ENCODE measurements around the gene TMEM120A.

The TMEM120A gene

DNA sequence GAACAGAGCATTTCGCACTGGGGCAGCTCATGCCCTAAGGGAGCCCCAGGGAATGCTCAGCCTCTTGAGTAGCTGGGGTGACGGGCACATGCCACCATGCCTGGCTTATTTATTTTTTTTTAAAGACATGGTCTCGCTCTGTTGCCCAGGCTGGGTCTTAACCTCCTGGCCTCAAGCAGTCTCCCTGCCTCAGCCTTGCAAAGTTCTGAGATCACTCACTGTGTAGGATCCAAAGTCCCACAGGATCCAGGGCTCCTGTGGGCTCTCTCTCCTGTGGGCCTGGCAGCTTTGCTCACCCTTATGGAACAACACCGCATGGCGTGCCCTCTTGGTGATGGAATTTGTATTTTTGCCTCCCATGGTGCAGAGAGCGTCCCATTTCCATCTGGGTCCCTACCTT, 34.0 kb downstream of the TMEM120A start:
- no peak for TF ChIP-seq CTCF (IDR thresholded peaks at IDR 0.05; ENCODE audit: insufficient read depth, low read length, poor library complexity, severe bottlenecking)
- Histone ChIP-seq H3K27me3 (replicated peaks; ENCODE audit: control insufficient read depth, insufficient read depth, low read length) (no peaks in the 10 kb centered on the region), H3K36me3 (ENCODE audit: control insufficient read depth, insufficient read depth, low read length) (peaks cover 8% of the 10 kb centered on the region), H3K4me3 (replicated peaks; ENCODE audit: low read depth, low read length) (no peak overlapping the region)
- DNase-seq (ENCODE audit: extremely low read depth, insufficient read length), result no peak

GRCh38 chr7:75958802-75959543, 35.4 kb downstream of the TMEM120A start:
- TF ChIP-seq CTCF (IDR thresholded peaks at IDR 0.05; ENCODE audit: insufficient read depth, low read length, poor library complexity, severe bottlenecking), result no peak
- DNase-seq (ENCODE audit: extremely low read depth, insufficient read length), result no peak
- H3K27me3 ChIP-seq (replicated peaks; ENCODE audit: control insufficient read depth, insufficient read depth, low read length), result no peaks in the 10 kb centered on the region
- H3K36me3 ChIP-seq (ENCODE audit: control insufficient read depth, insufficient read depth, low read length), result peaks cover 11% of the 10 kb centered on the region
- H3K4me3 ChIP-seq (replicated peaks; ENCODE audit: low read depth, low read length), result no peak overlapping the region

DNA sequence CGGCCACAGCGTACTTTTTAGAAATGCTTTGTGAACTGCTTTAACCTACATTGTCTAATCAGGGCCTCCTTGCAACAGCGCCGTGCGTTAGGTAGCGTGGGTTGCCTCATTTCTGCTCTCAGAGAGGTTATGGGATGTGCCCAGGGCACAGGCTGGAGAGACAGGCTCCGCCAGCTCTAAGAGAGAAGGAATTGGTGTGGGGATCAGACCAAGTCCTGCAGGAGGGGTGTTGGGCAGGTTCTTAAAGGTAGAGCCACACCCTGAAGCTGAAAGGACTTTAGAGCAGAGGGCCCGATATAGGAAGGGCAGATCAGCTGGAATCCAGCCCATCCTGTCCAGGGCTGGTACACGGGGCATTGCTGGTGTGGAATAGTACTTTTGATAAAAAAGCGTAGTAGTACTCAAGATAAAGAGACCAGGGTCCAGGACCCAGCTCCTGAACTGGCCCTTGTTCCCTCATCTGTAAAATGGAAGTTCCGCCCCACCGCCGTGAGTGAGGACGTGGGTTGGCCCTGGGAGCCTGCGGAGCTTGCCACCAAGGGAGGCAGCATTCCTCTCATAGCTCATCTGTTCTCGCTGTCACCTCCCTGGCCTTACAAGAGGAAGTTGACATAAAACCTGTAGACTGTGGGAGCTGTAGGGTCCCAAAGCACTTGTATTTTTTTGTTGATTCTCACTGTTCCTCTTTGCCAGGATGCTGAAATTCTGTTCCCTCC, 37.2 kb downstream of the TMEM120A start:
- Histone ChIP-seq H3K4me3 (replicated peaks; ENCODE audit: low read depth, low read length) (no peak overlapping the region), H3K36me3 (ENCODE audit: control insufficient read depth, insufficient read depth, low read length) (peaks cover 11% of the 10 kb centered on the region), H3K27me3 (replicated peaks; ENCODE audit: control insufficient read depth, insufficient read depth, low read length) (no peaks in the 10 kb centered on the region)
- TF ChIP-seq CTCF (IDR thresholded peaks at IDR 0.05; ENCODE audit: insufficient read depth, low read length, poor library complexity, severe bottlenecking), result no peak
- DNase-seq (ENCODE audit: extremely low read depth, insufficient read length), result no peak

GRCh38 chr7:75955331-75955955, 39.0 kb downstream of the TMEM120A start:
- Histone ChIP-seq H3K4me3 (replicated peaks; ENCODE audit: low read depth, low read length) (no peak overlapping the region), H3K36me3 (ENCODE audit: control insufficient read depth, insufficient read depth, low read length) (peaks cover 11% of the 10 kb centered on the region), H3K27me3 (replicated peaks; ENCODE audit: control insufficient read depth, insufficient read depth, low read length) (no peaks in the 10 kb centered on the region)
- DNase-seq (ENCODE audit: extremely low read depth, insufficient read length), result no peak
- TF ChIP-seq CTCF (IDR thresholded peaks at IDR 0.05; ENCODE audit: insufficient read depth, low read length, poor library complexity, severe bottlenecking), result no peak

DNA sequence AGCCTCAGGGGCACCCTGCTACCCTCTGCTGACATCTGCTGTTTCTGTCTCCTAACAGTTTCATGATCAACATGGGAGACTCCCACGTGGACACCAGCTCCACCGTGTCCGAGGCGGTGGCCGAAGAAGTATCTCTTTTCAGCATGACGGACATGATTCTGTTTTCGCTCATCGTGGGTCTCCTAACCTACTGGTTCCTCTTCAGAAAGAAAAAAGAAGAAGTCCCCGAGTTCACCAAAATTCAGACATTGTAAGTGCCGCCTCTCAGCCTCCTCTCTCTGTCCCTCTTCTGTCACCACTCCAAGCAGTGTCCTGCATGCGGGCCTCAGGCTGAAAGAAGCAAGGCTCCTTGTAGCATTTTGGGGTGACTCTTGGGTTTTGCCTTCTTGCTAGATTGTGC, 40.5 kb downstream of the TMEM120A start:
- Histone ChIP-seq H3K27me3 (replicated peaks; ENCODE audit: control insufficient read depth, insufficient read depth, low read length) (no peaks in the 10 kb centered on the region), H3K36me3 (ENCODE audit: control insufficient read depth, insufficient read depth, low read length) (peaks cover 11% of the 10 kb centered on the region), H3K4me3 (replicated peaks; ENCODE audit: low read depth, low read length) (no peak overlapping the region)
- no peak for TF ChIP-seq CTCF (IDR thresholded peaks at IDR 0.05; ENCODE audit: insufficient read depth, low read length, poor library complexity, severe bottlenecking)
- no peak for DNase-seq (ENCODE audit: extremely low read depth, insufficient read length)
